H4 (cell line): Measurements from ENCODE around the gene TNFRSF12A. TPM values are rescaled to one million over a fixed set of nuclear protein-coding genes. Genes with fewer than 3 reads are reported as not detected.

Source experiments
- DNase-seq: peaks from one replicate; pipeline ENCODE4 v3.0.0-alpha.2; 2015; ENCODE audit warnings: low spot score
- total RNA-seq: library from RNA; depleted of rRNA; stranded (reverse); fragments of >200 nt; shearing (Covaris generic); gene quantifications from 2 replicates; pipeline ENCODE4 v1.2.3, GENCODE V29; 2014

Gene TNFRSF12A
- total RNA-seq, 1 experiment from 2014 or later = 312 TPM

GRCh38 chr16:3026609-3027488 lies 6.7 kb downstream of the TNFRSF12A start:
- DNase-seq = no peak

GRCh38 chr16:3027489-3027795 lies 7.3 kb downstream of the TNFRSF12A start:
- no peak for DNase-seq

- DNase-seq = no peak
These were observed 8.0 kb downstream of the TNFRSF12A start for GRCh38 chr16:3027983-3028715.

- DNase-seq = no peak
These were observed 8.7 kb downstream of the TNFRSF12A start for GRCh38 chr16:3028716-3029319.

DNA sequence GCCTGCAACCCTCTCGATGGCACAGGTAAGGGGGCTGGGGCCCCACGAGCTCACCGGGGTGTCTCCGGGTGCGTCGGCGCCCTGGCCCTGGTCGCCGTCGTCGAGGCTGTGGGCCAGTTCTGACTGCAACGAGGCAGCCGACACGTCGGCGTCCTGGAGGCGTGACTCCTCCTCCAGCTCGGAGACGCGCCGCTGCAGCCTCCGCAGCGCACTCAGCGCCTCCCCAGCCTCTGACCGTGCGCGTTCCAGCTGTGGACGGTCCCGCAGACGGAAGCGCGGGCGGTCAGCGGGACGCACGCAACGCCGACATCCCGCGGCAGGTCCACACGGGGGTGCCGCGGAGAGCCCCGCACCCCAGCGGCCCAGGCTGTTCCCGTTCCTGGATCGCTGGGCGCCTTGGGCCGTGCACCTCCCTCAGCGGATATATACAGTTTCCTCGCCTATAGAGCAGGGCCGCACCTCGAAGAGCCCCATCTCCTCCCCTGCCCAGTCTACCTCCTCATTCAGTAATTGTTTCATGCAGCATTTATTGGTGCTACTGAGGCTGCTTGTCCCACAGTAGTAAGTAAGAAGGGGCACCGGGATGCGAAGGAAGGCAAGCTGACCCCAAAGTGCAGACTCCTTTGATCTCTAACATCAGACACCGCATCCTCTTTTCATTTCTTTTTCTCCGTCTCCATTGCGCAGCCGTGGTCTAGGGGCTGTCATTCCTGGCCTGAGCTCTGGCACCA lies 9.5 kb downstream of the TNFRSF12A start:
- DNase-seq = no peak

DNA sequence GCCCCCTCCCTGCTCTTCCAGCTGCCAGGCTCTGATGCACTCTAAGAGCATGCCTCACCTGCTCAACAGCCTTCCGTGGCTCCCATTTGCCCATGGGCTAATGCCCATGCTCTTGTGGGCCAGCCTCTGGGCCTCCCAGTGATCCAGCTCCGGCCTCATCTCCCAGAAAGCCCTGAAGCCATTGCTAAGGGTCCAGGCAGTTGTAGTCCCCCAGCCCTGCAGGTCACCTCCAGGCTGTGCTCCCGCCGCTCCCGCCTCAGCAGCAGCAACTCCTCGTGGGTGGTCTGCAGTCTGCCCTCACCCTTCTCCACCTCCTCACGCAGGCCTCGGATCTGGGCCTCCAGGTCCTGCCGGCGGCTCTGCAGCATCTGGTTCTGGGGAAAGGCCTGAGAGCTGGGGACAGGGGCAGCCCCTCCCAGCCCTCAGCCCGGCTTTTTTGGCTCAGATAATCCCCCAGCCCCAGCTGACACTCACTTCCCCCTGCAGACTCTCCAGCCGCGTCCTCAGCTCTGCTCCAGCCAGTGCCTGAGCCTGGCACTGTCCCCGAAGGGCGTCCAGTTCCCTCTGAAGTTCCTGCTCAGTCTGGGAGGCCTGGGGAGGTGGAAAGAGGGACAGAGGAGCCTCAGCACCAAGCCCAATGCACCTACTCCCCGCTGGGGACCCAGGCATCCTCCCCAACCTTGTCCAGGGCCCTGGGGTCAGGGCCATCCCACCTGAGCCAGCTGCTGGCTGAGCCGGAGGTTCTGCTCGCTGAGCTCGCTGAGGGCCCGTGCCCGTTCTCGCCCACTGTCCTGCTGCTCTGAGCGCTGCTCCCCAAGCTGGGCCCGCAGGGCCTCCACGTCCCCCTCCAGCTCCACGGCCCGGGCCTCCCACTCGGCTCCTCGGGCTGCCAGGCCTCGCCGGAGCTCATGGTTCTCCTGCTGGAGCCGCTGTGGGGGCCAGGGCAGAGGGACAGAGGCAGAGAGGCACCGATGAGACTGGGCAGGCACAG lies 10.3 kb downstream of the TNFRSF12A start:
- DNase-seq = no peak

DNA sequence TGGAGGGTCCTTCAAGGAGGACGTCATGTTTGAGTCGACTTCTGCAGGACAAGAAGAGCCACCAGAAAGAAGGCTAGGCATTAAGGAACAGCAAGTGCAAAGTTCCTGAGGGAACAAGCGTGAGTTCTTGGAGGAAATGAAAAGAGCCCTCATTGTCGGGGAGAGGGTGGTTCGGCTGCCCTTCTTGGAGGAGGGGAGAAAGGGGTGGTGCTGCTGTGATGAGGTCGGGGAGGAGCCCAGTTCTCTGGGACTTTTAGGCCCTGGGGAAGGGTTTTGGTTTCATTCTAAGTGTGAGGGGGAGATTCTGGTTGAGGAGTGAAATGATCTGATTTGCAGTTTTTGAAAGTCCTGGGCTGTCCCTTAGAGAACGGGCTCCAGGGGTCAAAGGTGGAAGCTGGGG lies 12.5 kb downstream of the TNFRSF12A start:
- no peak for DNase-seq

- no peak for DNase-seq
These were observed 15.3 kb downstream of the TNFRSF12A start for GRCh38 chr16:3035289-3035971.

DNA sequence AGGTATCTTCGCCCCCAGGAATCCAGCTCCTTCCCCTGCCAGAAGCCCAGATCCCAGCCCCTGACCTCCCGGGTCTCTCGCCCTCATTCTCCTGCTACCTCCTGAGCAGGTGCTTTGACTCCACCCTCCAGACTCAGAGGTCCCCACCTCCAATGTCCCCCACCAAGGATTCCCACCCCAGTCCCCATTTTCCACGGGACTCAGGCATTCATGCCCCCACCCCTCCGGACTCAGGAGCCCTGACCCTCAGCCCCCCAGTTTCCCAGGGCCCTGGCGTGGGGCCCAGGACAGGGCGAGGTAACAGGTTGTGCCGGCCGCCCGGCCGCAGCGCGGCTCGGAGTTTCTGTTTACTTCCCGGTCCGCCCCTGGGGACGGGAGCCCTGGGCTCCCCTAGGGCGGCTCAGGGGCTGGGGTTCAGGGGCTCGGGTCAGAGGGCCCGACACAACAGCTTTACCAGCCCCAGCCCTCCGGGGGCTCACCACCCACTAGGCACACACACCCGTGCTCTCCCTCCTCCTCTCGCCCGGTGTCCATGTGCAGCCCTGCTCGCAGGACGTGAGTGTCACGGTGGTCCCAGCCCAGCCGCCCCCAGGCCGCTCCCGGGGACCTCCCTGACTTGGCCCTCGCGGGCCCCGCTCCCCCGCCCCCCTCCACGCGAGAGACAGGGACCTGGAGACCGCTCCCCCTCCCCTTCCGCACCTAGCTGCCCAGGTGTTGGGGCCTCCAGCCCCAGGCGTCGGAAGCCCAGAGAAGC lies 16.0 kb downstream of the TNFRSF12A start:
- no peak for DNase-seq

DNA sequence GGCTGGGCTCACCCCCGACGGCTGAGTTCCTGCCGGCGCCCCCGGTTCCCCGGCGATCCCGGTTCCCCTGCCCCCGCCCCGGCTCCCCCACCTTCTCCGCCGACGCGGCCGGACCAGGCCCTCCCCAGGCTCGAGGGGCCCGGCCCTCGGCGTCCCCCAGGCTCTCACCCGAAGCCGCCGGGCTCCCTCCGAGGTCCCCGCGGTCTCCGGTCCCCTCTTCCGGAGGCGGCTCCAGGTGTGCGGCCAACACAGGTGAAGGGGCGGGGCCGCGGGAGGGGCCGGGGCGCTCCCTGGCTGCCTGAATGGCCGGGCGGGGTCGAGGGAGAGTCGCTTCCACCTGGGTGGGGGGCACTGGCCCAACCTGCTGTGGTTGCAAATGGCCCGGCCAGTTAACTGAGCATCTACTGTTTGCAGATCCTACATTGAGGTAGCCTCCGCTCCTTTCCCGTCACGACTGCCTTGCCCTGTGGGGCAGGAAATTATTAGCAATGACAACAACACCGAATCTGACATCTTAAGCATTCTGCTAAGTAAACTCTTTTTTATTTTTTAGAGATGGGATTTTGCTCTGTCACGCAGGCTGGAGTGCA lies 16.7 kb downstream of the TNFRSF12A start, which contains the start of gene BICDL2:
TSS of gene BICDL2 (minus strand) at position 219 of the 590 bp plus-strand sequence. CDS start 1,448 bp downstream, outside the sequence.
- DNase-seq = no peak

- DNase-seq = no peak
These were observed 18.1 kb downstream of the TNFRSF12A start for GRCh38 chr16:3038256-3038655.

- DNase-seq = no peak
These were observed 18.7 kb downstream of the TNFRSF12A start for GRCh38 chr16:3038896-3039295.

- no peak for DNase-seq
These were observed 22.2 kb downstream of the TNFRSF12A start for GRCh38 chr16:3042376-3042775.

- no peak for DNase-seq
These were observed 24.5 kb downstream of the TNFRSF12A start for GRCh38 chr16:3044708-3045107.

DNA sequence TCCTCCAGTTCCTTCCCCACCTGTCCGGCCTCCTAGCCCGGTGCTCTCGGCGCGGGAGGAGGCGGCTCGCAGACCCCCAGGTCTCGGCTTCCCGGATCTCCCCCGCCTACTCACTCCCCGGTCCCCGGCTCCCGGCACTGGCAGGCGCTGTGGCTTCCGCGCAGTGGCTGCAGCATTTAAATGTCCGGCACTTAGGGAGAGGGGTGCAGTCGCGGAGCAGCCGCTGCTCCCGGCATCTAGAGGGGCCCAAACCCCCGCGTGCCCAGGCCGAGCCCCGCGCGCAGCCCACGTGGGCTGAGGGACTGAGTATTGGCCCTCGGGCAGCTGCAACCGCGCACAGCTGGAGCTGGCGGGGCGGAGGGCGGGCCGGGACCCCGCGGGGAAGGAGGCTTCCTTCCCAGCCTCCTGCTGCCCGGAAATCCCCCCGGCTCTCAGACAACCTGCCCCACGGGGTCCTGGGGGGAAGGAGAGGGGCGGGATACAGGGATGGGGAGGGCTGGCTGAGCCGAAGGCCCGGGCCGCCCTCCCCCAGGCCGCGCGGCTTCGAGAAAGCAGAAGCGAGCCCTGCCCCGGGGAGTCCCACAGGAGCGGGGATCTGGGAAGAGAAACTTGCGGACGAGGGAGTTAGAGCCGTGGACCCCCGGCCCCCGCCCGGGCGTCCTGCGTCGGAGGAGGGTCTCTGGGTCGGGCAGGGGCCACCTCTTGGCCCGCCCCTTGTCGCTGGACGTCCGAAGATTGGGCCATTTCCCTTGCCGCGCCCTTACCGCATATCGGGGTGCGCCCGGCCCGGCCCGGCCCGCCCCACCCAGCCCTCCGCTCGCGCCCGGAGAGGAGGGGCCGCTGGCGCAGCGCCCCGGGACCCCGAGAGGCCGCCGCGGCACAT lies 25.8 kb downstream of the TNFRSF12A start, which contains the start of gene MMP25:
TSS of gene MMP25 (plus strand) at position 804 of the 883 bp plus-strand sequence. CDS start 357 bp downstream, outside the sequence.
- DNase-seq = no peak

GRCh38 chr16:3046641-3047386 lies 26.6 kb downstream of the TNFRSF12A start:
- DNase-seq = no peak

DNA sequence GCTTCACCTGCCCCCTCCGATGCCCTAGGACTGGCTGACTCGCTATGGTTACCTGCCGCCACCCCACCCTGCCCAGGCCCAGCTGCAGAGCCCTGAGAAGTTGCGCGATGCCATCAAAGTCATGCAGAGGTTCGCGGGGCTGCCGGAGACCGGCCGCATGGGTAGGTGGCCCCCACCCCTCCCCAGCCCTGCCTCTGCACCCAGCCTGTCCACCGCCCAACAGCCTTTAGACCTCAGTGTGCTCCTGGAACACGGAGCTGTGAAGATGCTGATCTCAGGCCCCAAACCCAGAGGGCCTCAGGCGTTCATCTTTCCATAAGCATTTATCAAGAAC lies 27.2 kb downstream of the TNFRSF12A start:
- no peak for DNase-seq
